GM12875 (cell line): Measurements from ENCODE around the gene BTF3.

Source experiments
- H3K4me3 ChIP-seq: one replicate; pipeline ENCODE4 v1.5.1; 2011; ENCODE audit warnings: low read depth, low read length, control low read depth
- CTCF ChIP-seq: IDR thresholded peaks from 2 replicates; pipeline ENCODE4 v1.5.1; 2011; ENCODE audit warnings: low read depth, mild to moderate bottlenecking, control low read depth, inconsistent platforms, low read length, moderate library complexity, borderline replicate concordance; ENCODE audit not compliant: insufficient read depth

BTF3 gene

GRCh38 chr5:73528248-73528647, 30.0 kb downstream of the BTF3 start:
- H3K4me3 ChIP-seq, result no peak overlapping the region
- TF ChIP-seq CTCF, result no peak

DNA sequence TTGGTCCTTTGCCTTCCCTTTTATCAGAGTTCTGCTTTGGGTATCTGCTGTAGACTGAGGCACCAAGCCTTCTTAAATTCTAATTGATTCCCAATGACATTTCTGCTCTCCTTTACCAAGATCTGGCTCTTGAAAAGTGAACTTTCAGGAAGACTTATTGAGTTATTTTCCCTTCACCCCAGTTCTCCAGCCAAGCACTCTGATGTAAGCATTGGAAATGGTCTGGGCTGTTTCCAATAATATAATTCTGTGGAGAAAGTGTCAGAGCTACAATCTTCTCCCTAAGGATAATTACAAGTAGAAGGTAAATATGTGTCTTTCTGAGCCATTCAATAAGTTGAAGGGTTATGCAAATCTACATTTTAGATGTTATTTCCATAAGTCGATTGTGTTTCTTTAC, 30.8 kb downstream of the BTF3 start:
- TF ChIP-seq CTCF, result no peak
- H3K4me3 ChIP-seq, result no peak overlapping the region

DNA sequence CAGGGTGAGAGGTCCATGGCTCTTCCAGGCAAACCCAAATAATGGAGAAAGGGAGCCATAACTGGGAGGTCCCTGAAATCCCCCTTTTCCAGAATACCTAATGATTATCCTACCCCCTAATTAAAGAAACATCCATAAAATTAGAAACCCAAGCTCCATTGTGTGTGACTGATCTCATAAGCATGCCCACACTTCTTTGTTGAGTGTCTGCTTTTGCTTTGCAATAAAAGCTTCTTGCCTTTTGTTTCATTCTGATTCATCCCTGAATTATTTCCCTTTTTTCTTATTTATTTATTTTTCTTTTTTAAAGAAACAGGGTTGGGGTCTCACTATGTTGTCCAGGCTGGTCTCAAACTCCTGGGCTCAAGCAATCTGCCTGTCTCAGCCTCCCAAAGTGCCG, 33.1 kb downstream of the BTF3 start:
- no peak for TF ChIP-seq CTCF
- no peak overlapping the region for H3K4me3 ChIP-seq

GRCh38 chr5:73532195-73532594, 34.0 kb downstream of the BTF3 start:
- TF ChIP-seq CTCF, result no peak
- no peak overlapping the region for H3K4me3 ChIP-seq

- no peak overlapping the region for H3K4me3 ChIP-seq
- TF ChIP-seq CTCF, result no peak
Measured at GRCh38 chr5:73534011-73534644, 35.9 kb downstream of the BTF3 start.

DNA sequence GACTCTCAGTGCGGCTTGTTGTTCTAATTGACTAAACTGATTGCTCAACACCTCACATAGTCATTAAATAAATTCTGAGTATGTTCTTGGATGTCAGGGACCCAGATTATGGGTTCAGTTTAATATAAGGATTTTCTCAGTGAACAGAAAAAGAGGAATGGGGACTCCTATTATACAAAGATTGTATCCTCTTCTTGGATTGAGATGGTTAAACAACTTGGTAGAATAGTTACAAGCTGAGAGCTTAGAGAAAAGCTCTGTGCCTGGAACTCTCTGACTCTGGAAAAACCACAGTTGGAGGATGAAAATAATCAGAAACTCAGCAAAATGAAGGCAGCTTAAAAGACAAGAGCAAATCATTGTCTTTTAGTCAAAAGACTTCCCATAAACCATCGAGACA, 36.7 kb downstream of the BTF3 start:
- H3K4me3 ChIP-seq, result no peak overlapping the region
- TF ChIP-seq CTCF, result no peak

- H3K4me3 ChIP-seq, result no peak overlapping the region
- TF ChIP-seq CTCF, result no peak
Measured at GRCh38 chr5:73539730-73540129, 41.5 kb downstream of the BTF3 start.
